ENCODE data around the gene PODN. TPM values are rescaled to one million over a fixed set of nuclear protein-coding genes. Genes with fewer than 3 reads are reported as not detected.

PODN gene
- polyA plus RNA-seq, 12 donors, result 5.7 to 14.3 (median 7.4) TPM; not detected in 1

GRCh38 chr1:53131590-53131938 lies 69.6 kb downstream of the PODN start:
- no peak for DNase-seq

GRCh38 chr1:53132176-53132575 lies 70.2 kb downstream of the PODN start:
- DNase-seq, result no peak

- no peak for DNase-seq
These were observed 71.4 kb downstream of the PODN start for GRCh38 chr1:53133261-53134041.

- no peak for DNase-seq
These were observed 72.1 kb downstream of the PODN start for GRCh38 chr1:53134042-53134485.

Other genes with a start within 250 kb of the PODN start
- gene ZYG11A, start 219.5 kb upstream of the PODN start, polyA plus RNA-seq (ENCODE audit: insufficient read length in 12 of 12), result under 1 TPM in 10 of 12 donors, not detected in 2; 0.04 to 0.25 (median 0.07) TPM
- gene ECHDC2, start 140.5 kb upstream of the PODN start, polyA plus RNA-seq (ENCODE audit: insufficient read length in 12 of 12), result 100 to 1,000 TPM in 5 of 12 donors, 10 to 100 TPM in 6, not detected in 1; 37.2 to 149 (median 82.7) TPM
- 100 to 1,000 TPM in 3 of 12 donors, 10 to 100 TPM in 8, not detected in 1; 69.2 to 136 (median 88.4) TPM for gene SCP2, start 134.9 kb upstream of the PODN start, polyA plus RNA-seq (ENCODE audit: insufficient read length in 12 of 12)
- under 1 TPM in 10 of 12 donors, not detected in 2; 0.20 to 0.67 (median 0.39) TPM for gene SLC1A7, start 80.4 kb downstream of the PODN start, polyA plus RNA-seq (ENCODE audit: insufficient read length in 12 of 12)
- gene CPT2, start 134.6 kb downstream of the PODN start, polyA plus RNA-seq (ENCODE audit: insufficient read length in 12 of 12), result 10 to 100 TPM in 11 of 12 donors, not detected in 1; 10.5 to 21.1 (median 12.4) TPM
- 10 to 100 TPM in 11 of 12 donors, not detected in 1; 50.0 to 80.6 (median 63.3) TPM for gene CZIB, start 158.4 kb downstream of the PODN start, polyA plus RNA-seq (ENCODE audit: insufficient read length in 12 of 12)
- 10 to 100 TPM in 11 of 12 donors, not detected in 1; 28.7 to 63.4 (median 44.7) TPM for gene MAGOH, start 176.3 kb downstream of the PODN start, polyA plus RNA-seq (ENCODE audit: insufficient read length in 12 of 12)

Measured in muscle of arm (tissue), 12 donors.